ENCODE results near the gene EPN3. TPM values are rescaled to one million over a fixed set of nuclear protein-coding genes. Genes with fewer than 3 reads are reported as not detected.

The EPN3 gene
- total RNA-seq, 4 donors from 2014 or later: 3.0 to 17.3 (median 13.0) TPM

- no peaks in the 10 kb centered on the region for H3K36me3 ChIP-seq
- TF ChIP-seq POLR2A (IDR thresholded peaks at IDR 0.05) (no peak), CTCF (IDR thresholded peaks at IDR 0.05) (no peak)
- no peaks in the 10 kb centered on the region for H3K9me3 ChIP-seq
- DNase-seq: peak in 2 of 3 donors; percentile 75 to 76
- peak overlapping the region in 2 of 4 donors; percentile 9 to 68 for H3K27ac ChIP-seq
- H3K4me1 ChIP-seq: peaks cover 0 to 13% (median 0%) of the 10 kb centered on the region in 4 donors
- H3K27me3 ChIP-seq: no peaks in the 10 kb centered on the region
- H3K4me3 ChIP-seq: no peak overlapping the region
These were observed 34.3 kb upstream of the EPN3 start for GRCh38 chr17:50498021-50498874.

GRCh38 chr17:50499270-50499669 is 33.3 kb upstream of the EPN3 start:
- DNase-seq: no peak
- Histone ChIP-seq H3K9me3 (no peaks in the 10 kb centered on the region), H3K36me3 (no peaks in the 10 kb centered on the region), H3K4me1 (peaks cover 0 to 20% (median 0%) of the 10 kb centered on the region in 4 donors), H3K27ac (no peak overlapping the region), H3K4me3 (no peak overlapping the region), H3K27me3 (no peaks in the 10 kb centered on the region)
- no peak for TF ChIP-seq CTCF (IDR thresholded peaks at IDR 0.05)
- TF ChIP-seq POLR2A (IDR thresholded peaks at IDR 0.05): no peak

GRCh38 chr17:50499721-50500120 is 32.8 kb upstream of the EPN3 start:
- Histone ChIP-seq H3K27me3 (no peaks in the 10 kb centered on the region), H3K4me3 (no peak overlapping the region), H3K27ac (no peak overlapping the region), H3K4me1 (peaks cover 0 to 25% (median 0%) of the 10 kb centered on the region in 4 donors), H3K9me3 (no peaks in the 10 kb centered on the region), H3K36me3 (no peaks in the 10 kb centered on the region)
- no peak for DNase-seq
- no peak for TF ChIP-seq POLR2A (IDR thresholded peaks at IDR 0.05)
- no peak for TF ChIP-seq CTCF (IDR thresholded peaks at IDR 0.05)

- no peak overlapping the region for H3K27ac ChIP-seq
- H3K4me1 ChIP-seq: peaks cover 0 to 25% (median 0%) of the 10 kb centered on the region in 4 donors
- H3K9me3 ChIP-seq: no peaks in the 10 kb centered on the region
- no peaks in the 10 kb centered on the region for H3K27me3 ChIP-seq
- H3K4me3 ChIP-seq: no peak overlapping the region
- no peaks in the 10 kb centered on the region for H3K36me3 ChIP-seq
- TF ChIP-seq POLR2A (IDR thresholded peaks at IDR 0.05) (no peak), CTCF (IDR thresholded peaks at IDR 0.05) (peak in 4 of 6 experiments; percentile 30 to 47 (median 42))
- peak; percentile 15 to 70 (median 54) for DNase-seq
These were observed 31.5 kb upstream of the EPN3 start for GRCh38 chr17:50501054-50501453.

- no peak for TF ChIP-seq POLR2A (IDR thresholded peaks at IDR 0.05)
- TF ChIP-seq CTCF (IDR thresholded peaks at IDR 0.05): no peak
- Histone ChIP-seq H3K9me3 (no peaks in the 10 kb centered on the region), H3K4me1 (peaks cover 0 to 25% (median 0%) of the 10 kb centered on the region in 4 donors), H3K27me3 (no peaks in the 10 kb centered on the region), H3K36me3 (no peaks in the 10 kb centered on the region), H3K27ac (peak overlapping the region in 2 of 4 donors; percentile 8 to 73), H3K4me3 (no peak overlapping the region)
- peak in 1 of 3 donors; percentile 27 for DNase-seq
These were observed 30.1 kb upstream of the EPN3 start for GRCh38 chr17:50502301-50502990.
